ENCODE measurements around the gene PCGF2. TPM values are rescaled to one million over a fixed set of nuclear protein-coding genes. Genes with fewer than 3 reads are reported as not detected.
A peak's percentile ranks its signal among the peaks of the same experiment; 100 is the strongest.

Gene PCGF2
- total and polyA plus RNA-seq, 2 of the 8 experiments (the other 6 are each of a cell fraction or from before 2014, with no cell fraction given), result 42.1 to 93.3 TPM

- H4K91ac ChIP-seq (replicated peaks; ENCODE audit: insufficient read length, low read length), result peak overlapping the region; percentile 94
- no peak for DNase-seq (ENCODE audit: low read depth in 1 of 2, low spot score in 2 of 2)
- no peak overlapping the region; the same call in 1 of the 2 replicates for H4K8ac ChIP-seq (ENCODE audit: extremely low read depth, insufficient read depth, low read length)
- ChIA-PET CTCF (ENCODE audit: partially characterized antibody) (interaction anchor here (0.6 to 7.9 kb wide), 14 partner anchors 8 to 168 kb away, joined by 3 to 49 read pairs (median 4); partner anchors contain the start of genes CISD3 and EPOP), POLR2A (ENCODE audit: partially characterized antibody) (interaction anchor here (0.9 to 3.9 kb wide), 10 partner anchors 10 to 152 kb away, joined by 3 to 38 read pairs (median 4); partner anchors contain the start of genes CISD3, MLLT6 and RPL23)
- peak overlapping the region; percentile 84; the same call in 1 of the 2 replicates for H2BK12ac ChIP-seq (ENCODE audit: low read depth, low read length)
- H4K5ac ChIP-seq (ENCODE audit: insufficient read length, low read depth, low read length), result no peak overlapping the region
- peak overlapping the region; percentile 80; the same call in 1 of the 2 replicates for H2BK5ac ChIP-seq (ENCODE audit: low read depth, low read length)
- peaks cover 0 to 7% (median 3%) of the 10 kb centered on the region in 4 experiments; a peak in 4 of 7 replicates for H3K27me3 ChIP-seq (replicated peaks in 1 of 4; ENCODE audit: control insufficient read depth in 3 of 4, extremely low read depth in 1 of 4, insufficient read depth in 3 of 4, low read length in 3 of 4)
- no peaks in the 10 kb centered on the region for H3K9me3 ChIP-seq (ENCODE audit: insufficient read depth in 2 of 2, low read depth in 1 of 2, low read length in 1 of 2)
- peak overlapping the region; percentile 40; the same call in 1 of the 2 replicates for H2BK20ac ChIP-seq (ENCODE audit: low read length)
- H2BK15ac ChIP-seq (ENCODE audit: low read length), result peak overlapping the region; percentile 83
- H2AK5ac ChIP-seq (ENCODE audit: low read depth, low read length), result no peak overlapping the region
- no peak overlapping the region for H3K23ac ChIP-seq (ENCODE audit: insufficient read length)
- no peaks in the 10 kb centered on the region for H3K36me3 ChIP-seq (ENCODE audit: control insufficient read depth in 2 of 4, insufficient read depth in 4 of 4, low read length in 3 of 4)
- H2AFZ ChIP-seq (ENCODE audit: low read length), result no peak overlapping the region
- 55% methylated on average over 9 of the region's 9 CpGs; no CpG with 5 or more reads in 1 of the 2 experiments for WGBS, 2 experiments (ENCODE audit: extremely low coverage in 1 of 2, insufficient coverage in 1 of 2, insufficient read length in 1 of 2, insufficient replicate concordance in 2 of 2, low coverage in 1 of 2, low lambda C conversion rate in 2 of 2, missing lambda C conversion rate in 1 of 2)
- peak overlapping the region in 1 of 4 experiments; percentile 33; a peak in 1 of 8 replicates for H3K4me3 ChIP-seq (ENCODE audit: extremely low read depth in 1 of 4, insufficient read depth in 2 of 4, low read depth in 3 of 4, low read length in 4 of 4)
- H3K4me2 ChIP-seq (ENCODE audit: insufficient read depth in 1 of 2, low read depth in 2 of 2, low read length in 2 of 2), result peak overlapping the region; percentile 37 to 61; a peak in 3 of 4 replicates
- H3K56ac ChIP-seq (replicated peaks; ENCODE audit: insufficient read length, low read depth, low read length), result no peak overlapping the region
- no peaks in the 10 kb centered on the region for H3K79me2 ChIP-seq (ENCODE audit: control insufficient read depth in 1 of 2, insufficient read depth in 2 of 2, low read length in 2 of 2)
- H3K27ac ChIP-seq (ENCODE audit: low read depth, low read length), result peak overlapping the region; percentile 63
- H3K23me2 ChIP-seq (ENCODE audit: low read depth, low read length), result peaks cover 2% of the 10 kb centered on the region; the same call in 1 of the 2 replicates
- no peak overlapping the region for H3K14ac ChIP-seq (ENCODE audit: insufficient read length)
- H4K20me1 ChIP-seq (replicated peaks in 1 of 2; ENCODE audit: control insufficient read depth in 1 of 2, insufficient read depth in 2 of 2, low read length in 2 of 2), result no peaks in the 10 kb centered on the region
- H3K4me1 ChIP-seq (replicated peaks in 1 of 4; ENCODE audit: control insufficient read depth in 3 of 4, insufficient read depth in 4 of 4, low read length in 3 of 4), result peaks cover 11 to 39% (median 27%) of the 10 kb centered on the region in 4 experiments
- no peak overlapping the region for H3K9ac ChIP-seq (replicated peaks in 1 of 4; ENCODE audit: extremely low read depth in 1 of 4, low read depth in 3 of 4, low read length in 3 of 4)
- no peaks in the 10 kb centered on the region for H3K79me1 ChIP-seq (ENCODE audit: low read depth, low read length)
- peak overlapping the region; percentile 97 for H2BK120ac ChIP-seq (replicated peaks; ENCODE audit: low read depth, low read length)
- FAIRE-seq, result no peak
- H3K18ac ChIP-seq (ENCODE audit: extremely low read depth, low read length), result peak overlapping the region; percentile 71
- peak overlapping the region; percentile 63 for H3K4ac ChIP-seq (replicated peaks; ENCODE audit: insufficient read length, low read depth, low read length)
- no peak for TF ChIP-seq BCL11A (IDR thresholded peaks at IDR 0.05; ENCODE audit: low read depth in 2 of 2, low read length in 2 of 2)
- TF ChIP-seq MAX (IDR thresholded peaks at IDR 0.05), result 0 out of 2 replicates have a peak, but pooled peaks have one; percentile 28
- TF ChIP-seq EGR1 (IDR thresholded peaks at IDR 0.05; ENCODE audit: borderline replicate concordance, low read depth, low read length), result 0 out of 2 replicates have a peak, but pooled peaks have one; percentile 33
- TF ChIP-seq, protein P1, sequence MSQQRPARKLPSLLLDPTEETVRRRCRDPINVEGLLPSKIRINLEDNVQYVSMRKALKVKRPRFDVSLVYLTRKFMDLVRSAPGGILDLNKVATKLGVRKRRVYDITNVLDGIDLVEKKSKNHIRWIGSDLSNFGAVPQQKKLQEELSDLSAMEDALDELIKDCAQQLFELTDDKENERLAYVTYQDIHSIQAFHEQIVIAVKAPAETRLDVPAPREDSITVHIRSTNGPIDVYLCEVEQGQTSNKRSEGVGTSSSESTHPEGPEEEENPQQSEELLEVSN (IDR thresholded peaks at IDR 0.05), result 0 out of 2 replicates have a peak, but pooled peaks have one; percentile 32
- peak; percentile 41; the same call in 1 of the 2 replicates for TF ChIP-seq SP1 (IDR thresholded peaks at IDR 0.05; ENCODE audit: low read depth, low read length)
- TF ChIP-seq SIN3A (conservative IDR thresholded peaks at IDR 0.05 in 1 of 2, IDR thresholded peaks at IDR 0.05 in 1 of 2; ENCODE audit: low read depth in 1 of 2, low read length in 2 of 2), result 0 out of 4 replicates have a peak, but pooled peaks of 1 of the 2 experiments have one; percentile 17
- TF ChIP-seq EP300 (IDR thresholded peaks at IDR 0.05; ENCODE audit: borderline replicate concordance in 1 of 2, low read depth in 2 of 2, low read length in 2 of 2), result 0 out of 3 replicates have a peak, but pooled peaks of 1 of the 2 experiments have one; percentile 51
- no peak for TF ChIP-seq NANOG (IDR thresholded peaks at IDR 0.05; ENCODE audit: insufficient read depth, low read depth, low read length, poor library complexity, severe bottlenecking)
- 0 out of 2 replicates have a peak, but pooled peaks have one; percentile 15 for TF ChIP-seq TCF12 (IDR thresholded peaks at IDR 0.05; ENCODE audit: low read depth, low read length)
Observed at GRCh38 chr17:38715216-38715943, 32.8 kb downstream of the PCGF2 start.
